Motor neuron (in vitro differentiated cells): ENCODE results near the gene APOBEC3G. TPM values are rescaled to one million over a fixed set of nuclear protein-coding genes. Genes with fewer than 3 reads are reported as not detected.

Experiments
- ATAC-seq, 8 experiments: fragments of 200-7000 bp; cut with Tn5 transposase; replicated peaks in 6 of 8; 2 replicates each; pipeline ENCODE4 v1.8.0; 2021; ENCODE audit warnings: mild to moderate bottlenecking in 8 of 8, moderate library complexity in 8 of 8
- H3K27ac ChIP-seq, 2 donors: fragments of 250-450 bp; sonication (Bioruptor Pico); 2 replicates each; pipeline ENCODE4 v1.9.0; 2021; ENCODE audit warnings: antibody characterized with exemption in 2 of 2, mild to moderate bottlenecking in 2 of 2, moderate library complexity in 1 of 2
- H3K4me1 ChIP-seq, 2 donors: fragments of 250-450 bp; sonication (Bioruptor Pico); replicated peaks in 1 of 2; 2 replicates each; pipeline ENCODE4 v1.6.1; 2021; ENCODE audit warnings: antibody characterized with exemption in 2 of 2, mild to moderate bottlenecking in 2 of 2, moderate library complexity in 1 of 2
- H3K4me3 ChIP-seq, 5 donors: fragments of 250-450 bp; sonication (Bioruptor Pico); 2 replicates each; pipeline ENCODE4 v1.9.0; 2021; ENCODE audit warnings: antibody characterized with exemption in 5 of 5, mild to moderate bottlenecking in 5 of 5, moderate library complexity in 4 of 5
- WGBS, 10 experiments: fragments of 450-650 bp; shearing (Covaris generic); methylation state at CpG; one replicate each; pipeline ENCODE4 v1.0.0; 2022; 5-methylcytosine and 5-hydroxymethylcytosine counted together
- in situ Hi-C, 9 experiments: fragments of 400-800 bp; cut with MboI; loops; one replicate each; pipeline ENCODE4 v1.15.0; 2021; ENCODE audit warnings: low sequenced_read_pairs in 9 of 9, low pct_unique_long_range_greater_than_20kb in 2 of 9; ENCODE audit not compliant: unreplicated experiment in 9 of 9
- total RNA-seq, 8 experiments: library from RNA; unstranded; fragments of 300-600 nt; gene quantifications; 2 replicates each; pipeline versions ENCODE4 v1.2.3 to v1.2.4, GENCODE V29; 2022

Gene APOBEC3G
- total RNA-seq, 8 experiments from 2014 or later, result 0.83 to 21.2 (median 4.3) TPM

- in situ Hi-C loops, result loop anchor here in 5 of 9 experiments (10.0 to 25.0 kb wide), 3 partner anchors 108 to 261 kb away; partner anchors contain the start of genes APOBEC3C (in 3 of the 5), CBX6 (in 3 of the 5) and APOBEC3D (in 2 of the 5)
- ATAC-seq, result no peak
- H3K27ac ChIP-seq, result no peak overlapping the region
- H3K4me3 ChIP-seq, result no peak overlapping the region
- peaks cover 0 to 13% of the 10 kb centered on the region in 2 donors for H3K4me1 ChIP-seq
- WGBS, 10 experiments, result 80 to 100% (median 87%) methylated on average over 1 to 8 of the region's 17 CpGs; no CpG with 5 or more reads in 4 of the 10 experiments
These were observed 45.8 kb downstream of the APOBEC3G start for GRCh38 chr22:39122772-39123470.

DNA sequence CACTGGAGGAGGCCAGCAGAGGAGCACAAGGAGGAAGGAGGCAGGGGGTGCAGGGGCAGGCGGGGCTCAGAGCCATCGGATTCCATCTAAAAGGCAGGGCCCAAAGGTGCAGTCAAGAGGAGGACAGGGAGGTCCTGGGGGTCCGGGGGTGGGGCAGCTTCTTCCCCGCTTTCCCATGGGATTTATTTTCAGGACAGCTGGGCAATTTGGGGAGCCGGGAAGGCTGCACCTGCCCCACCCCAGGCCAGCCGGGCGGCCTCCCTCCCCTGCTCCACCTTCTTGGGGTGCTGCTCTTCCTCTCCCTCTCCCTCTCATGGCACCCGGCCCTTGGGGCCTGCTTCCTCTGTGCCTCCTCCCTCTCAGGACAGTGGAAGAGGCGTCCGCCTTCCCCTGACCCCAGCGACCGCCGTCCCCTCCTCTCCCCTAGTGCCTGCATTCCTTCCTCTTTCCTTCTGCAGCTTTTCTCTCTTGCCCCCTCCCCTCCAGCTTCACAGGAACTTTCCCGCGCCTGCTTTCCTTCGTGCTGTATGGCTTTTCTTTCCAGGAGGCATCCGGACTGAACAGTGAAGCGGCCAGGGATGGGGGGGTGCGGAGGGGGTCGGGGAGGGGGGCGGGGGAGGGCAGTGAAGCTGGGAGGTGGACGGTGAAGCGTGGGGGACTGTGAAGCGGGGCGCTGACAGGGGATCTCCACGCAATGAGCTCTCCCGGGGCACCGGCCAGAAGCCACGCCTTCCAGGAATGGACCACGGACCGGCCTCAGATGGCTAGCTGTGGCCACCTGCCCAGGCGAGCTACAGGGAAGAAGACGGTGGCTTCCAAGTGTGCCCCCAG is 46.9 kb downstream of the APOBEC3G start:
- WGBS, 10 experiments, result 64 to 92% methylated on average over 2 to 4 of the region's 33 CpGs; no CpG with 5 or more reads in 8 of the 10 experiments
- ATAC-seq, result peak in 5 of 8 experiments; percentile 15 to 56 (median 39)
- peaks cover 0 to 13% of the 10 kb centered on the region in 2 donors for H3K4me1 ChIP-seq
- in situ Hi-C loops, result loop anchor here in 5 of 9 experiments (10.0 to 25.0 kb wide), 3 partner anchors 109 to 262 kb away; partner anchors contain the start of genes APOBEC3C (in 3 of the 5), CBX6 (in 3 of the 5) and APOBEC3D (in 2 of the 5)
- H3K27ac ChIP-seq, result peak overlapping the region in 1 of 2 donors; percentile 6
- H3K4me3 ChIP-seq, result no peak overlapping the region

GRCh38 chr22:39125622-39126021 is 48.5 kb downstream of the APOBEC3G start:
- Histone ChIP-seq H3K4me3 (no peak overlapping the region), H3K4me1 (peaks cover 8 to 23% of the 10 kb centered on the region in 2 donors), H3K27ac (no peak overlapping the region)
- ATAC-seq, result no peak
- in situ Hi-C loops, result loop anchor here in 1 of 9 experiments (10.0 kb wide), 1 partner anchor 111 kb away; the partner anchor contains the start of gene APOBEC3C
- WGBS, 10 experiments, result 61 to 100% (median 90%) methylated on average over 2 to 5 of the region's 5 CpGs; no CpG with 5 or more reads in 3 of the 10 experiments

GRCh38 chr22:39128508-39128907 is 51.4 kb downstream of the APOBEC3G start:
- Histone ChIP-seq H3K4me3 (no peak overlapping the region), H3K4me1 (peaks cover 16 to 34% of the 10 kb centered on the region in 2 donors), H3K27ac (no peak overlapping the region)
- WGBS, 10 experiments, result 33 to 100% (median 66%) methylated on average over 1 to 4 of the region's 6 CpGs; no CpG with 5 or more reads in 4 of the 10 experiments
- in situ Hi-C loops, result loop anchor here in 1 of 9 experiments (10.0 kb wide), 1 partner anchor 114 kb away; the partner anchor contains the start of gene APOBEC3C
- ATAC-seq, result no peak

- in situ Hi-C loops, result loop anchor here in 1 of 9 experiments (10.0 kb wide), 1 partner anchor 114 kb away; the partner anchor contains the start of gene APOBEC3C
These were observed 52.0 kb downstream of the APOBEC3G start for GRCh38 chr22:39129081-39129480.

GRCh38 chr22:39129746-39130145 is 52.7 kb downstream of the APOBEC3G start:
- Histone ChIP-seq H3K27ac (peak overlapping the region in 1 of 2 donors; percentile 34), H3K4me1 (peaks cover 16 to 22% of the 10 kb centered on the region in 2 donors), H3K4me3 (no peak overlapping the region)
- WGBS, 10 experiments, result 20 to 100% (median 90%) methylated on average over 1 to 4 of the region's 9 CpGs; no CpG with 5 or more reads in 3 of the 10 experiments
- no peak for ATAC-seq
- in situ Hi-C loops, result loop anchor here in 1 of 9 experiments (10.0 kb wide), 1 partner anchor 115 kb away; the partner anchor contains the start of gene APOBEC3C

More at GRCh38 chr22:39129081-39129480, 52.0 kb downstream of the APOBEC3G start:
- Histone ChIP-seq H3K4me3 (no peak overlapping the region), H3K4me1 (peaks cover 16 to 28% of the 10 kb centered on the region in 2 donors), H3K27ac (no peak overlapping the region)
- no peak for ATAC-seq
- WGBS, 10 experiments, result 40 to 94% (median 80%) methylated on average over 1 to 3 of the region's 4 CpGs; no CpG with 5 or more reads in 5 of the 10 experiments

DNA sequence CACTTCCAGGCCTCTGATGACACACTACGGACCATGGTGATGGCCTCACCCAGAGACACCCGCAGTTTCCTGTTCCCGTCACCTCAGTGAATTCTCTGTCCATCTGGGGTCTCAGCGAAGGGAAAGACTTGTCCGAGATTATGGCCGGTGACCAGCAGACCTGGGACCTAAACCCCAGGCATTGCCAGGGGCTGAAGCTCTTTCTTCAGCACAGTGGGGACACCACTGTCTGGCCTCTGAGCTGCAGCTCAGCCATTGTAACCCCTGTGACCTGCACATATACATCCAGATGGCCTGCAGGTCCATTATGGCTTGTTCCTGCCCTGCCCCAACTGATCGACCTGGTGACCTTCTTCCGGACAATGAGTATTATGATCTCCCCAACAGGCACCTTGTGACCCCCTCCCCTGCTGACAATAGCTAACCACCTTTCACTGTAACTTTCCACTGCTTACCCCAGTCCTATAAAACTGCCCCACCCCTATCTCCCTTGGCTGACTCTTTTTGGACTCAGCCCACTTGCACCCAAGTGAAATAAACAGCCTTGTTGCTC is 53.2 kb downstream of the APOBEC3G start:
- in situ Hi-C loops, result no loop called here
- H3K27ac ChIP-seq, result peak overlapping the region in 1 of 2 donors; percentile 34

GRCh38 chr22:39130892-39131855 is 54.1 kb downstream of the APOBEC3G start:
- Histone ChIP-seq H3K27ac (peak overlapping the region; percentile 21 to 61), H3K4me1 (peaks cover 16 to 22% of the 10 kb centered on the region in 2 donors), H3K4me3 (no peak overlapping the region)
- 10 to 70% (median 24%) methylated on average over 2 to 15 of the region's 24 CpGs; no CpG with 5 or more reads in 2 of the 10 experiments for WGBS, 10 experiments
- in situ Hi-C loops, result no loop called here
- ATAC-seq, result peak in 5 of 8 experiments; percentile 79 to 86 (median 82)

More for the DNA sequence above, 53.2 kb downstream of the APOBEC3G start:
- WGBS, 10 experiments, result 0 to 94% (median 60%) methylated on average over 1 to 7 of the region's 8 CpGs; no CpG with 5 or more reads in 3 of the 10 experiments
- ATAC-seq, result no peak
- peaks cover 16 to 22% of the 10 kb centered on the region in 2 donors for H3K4me1 ChIP-seq
- H3K4me3 ChIP-seq, result no peak overlapping the region

DNA sequence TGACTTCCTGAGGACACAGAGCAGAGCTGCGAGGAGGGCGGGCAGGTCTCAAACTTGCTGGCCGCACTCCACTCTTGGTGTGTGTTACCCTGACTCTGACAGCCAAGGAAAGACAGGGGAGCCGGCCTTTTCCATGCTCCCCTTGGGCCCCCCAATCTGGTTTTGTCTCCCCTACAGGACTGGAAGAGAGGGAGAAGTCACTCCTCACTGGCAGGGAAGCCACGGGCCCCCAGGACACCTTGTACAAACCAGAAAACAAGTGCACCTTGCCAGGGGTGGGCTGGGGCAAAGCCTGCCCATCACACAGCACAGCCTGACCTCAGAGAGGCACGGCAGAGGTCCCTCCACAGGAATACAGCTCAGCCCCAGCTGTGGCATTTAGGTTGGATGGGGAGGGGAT is 55.2 kb downstream of the APOBEC3G start:
- ATAC-seq, result no peak
- H3K4me1 ChIP-seq, result peaks cover 16 to 22% of the 10 kb centered on the region in 2 donors
- 40 to 100% (median 73%) methylated on average over 1 to 5 of the region's 6 CpGs; no CpG with 5 or more reads in 3 of the 10 experiments for WGBS, 10 experiments
- no peak overlapping the region for H3K4me3 ChIP-seq
- no peak overlapping the region for H3K27ac ChIP-seq
- in situ Hi-C loops, result no loop called here

DNA sequence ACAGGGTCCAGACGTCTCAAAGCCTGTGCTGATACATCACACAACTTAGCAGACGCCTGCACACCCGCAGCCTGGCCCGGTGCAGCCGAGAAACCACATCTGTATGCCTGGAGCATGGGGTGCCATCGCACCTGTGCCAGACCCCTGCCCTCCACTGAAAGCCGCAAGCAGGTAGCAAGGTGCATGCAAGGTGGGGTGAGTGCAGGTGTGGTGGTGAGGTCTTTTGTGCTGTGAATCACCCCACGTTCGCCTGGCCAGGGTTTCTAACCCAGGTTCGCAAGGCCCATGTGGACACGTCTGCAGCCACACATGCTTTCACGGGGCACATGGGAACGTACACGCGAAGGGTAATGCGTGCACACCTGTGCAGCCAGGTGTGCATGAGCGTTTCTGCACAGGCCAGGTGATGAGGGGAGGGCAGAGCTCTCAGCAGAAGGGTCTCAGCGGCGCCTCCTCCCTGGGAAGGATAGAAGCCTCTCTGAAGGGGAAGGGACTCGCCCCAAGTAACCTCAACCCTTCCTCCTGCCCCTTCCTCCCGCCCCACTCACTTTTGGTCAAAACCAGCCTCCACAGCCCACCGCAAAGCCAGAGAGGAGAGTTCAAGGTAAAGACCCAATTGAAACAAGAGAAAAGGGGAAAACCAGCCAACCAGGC is 55.9 kb downstream of the APOBEC3G start:
- no peak for ATAC-seq
- Histone ChIP-seq H3K4me1 (peaks cover 16 to 22% of the 10 kb centered on the region in 2 donors), H3K27ac (no peak overlapping the region), H3K4me3 (no peak overlapping the region)
- WGBS, 10 experiments, result 94 to 100% (median 100%) methylated on average over 2 to 12 of the region's 22 CpGs; no CpG with 5 or more reads in 7 of the 10 experiments
- in situ Hi-C loops, result no loop called here

GRCh38 chr22:39133871-39134270 is 56.8 kb downstream of the APOBEC3G start:
- H3K4me1 ChIP-seq, result peaks cover 16 to 22% of the 10 kb centered on the region in 2 donors
- WGBS, 10 experiments, result 93 to 100% methylated on average over 1 to 8 of the region's 17 CpGs; no CpG with 5 or more reads in 8 of the 10 experiments
- no peak for ATAC-seq
- in situ Hi-C loops, result no loop called here
- no peak overlapping the region for H3K27ac ChIP-seq
- H3K4me3 ChIP-seq, result no peak overlapping the region
